Calu3 (cell line): ENCODE results near the gene SERPINE3. TPM values are rescaled to one million over a fixed set of nuclear protein-coding genes. Genes with fewer than 3 reads are reported as not detected.

Experiments used
- BruUV-seq: library from RNA; stranded (reverse); fragments of 400-500 nt; replicated peaks from 2 replicates; lab custom pipeline; 2021; lab: Mats Ljungman, UMichigan
- CTCF ChIA-PET: fragments of 300-600 bp; sonication (Branson Sonifier 250); formaldehyde crosslinking; loops from one replicate; lab custom pipeline; 2022; ENCODE audit warnings: antibody characterized with exemption; lab: Charles Lee
- DNase-seq: peaks from one replicate; pipeline ENCODE4 v3.0.0; 2022
- H3K27ac Mint-ChIP-seq: one replicate; pipeline ENCODE4 v1.8.0; 2022; ENCODE audit warnings: mixed read lengths; ENCODE audit not compliant: unreplicated experiment
- H3K27me3 Mint-ChIP-seq: one replicate; pipeline ENCODE4 v1.8.0; 2022; ENCODE audit warnings: mixed read lengths; ENCODE audit not compliant: unreplicated experiment
- H3K36me3 Mint-ChIP-seq: one replicate; pipeline ENCODE4 v1.8.0; 2022; ENCODE audit warnings: mild to moderate bottlenecking, moderate library complexity, mixed read lengths; ENCODE audit not compliant: insufficient read depth, unreplicated experiment
- H3K4me1 Mint-ChIP-seq: one replicate; pipeline ENCODE4 v1.8.0; 2022; ENCODE audit warnings: mild to moderate bottlenecking, low read depth, mixed read lengths; ENCODE audit not compliant: unreplicated experiment
- H3K4me3 Mint-ChIP-seq: one replicate; pipeline ENCODE4 v1.8.0; 2022; ENCODE audit warnings: mild to moderate bottlenecking, low read depth, moderate library complexity, mixed read lengths; ENCODE audit not compliant: unreplicated experiment
- H3K9me3 Mint-ChIP-seq: one replicate; pipeline ENCODE4 v1.8.0; 2022; ENCODE audit warnings: low read depth, mixed read lengths; ENCODE audit not compliant: unreplicated experiment
- CTCF ChIP-seq: fragments of 200-600 bp; IDR thresholded peaks from one replicate; pipeline ENCODE4 v1.8.0; 2022; ENCODE audit warnings: antibody characterized with exemption; ENCODE audit not compliant: unreplicated experiment
- intact Hi-C: fragments of 100-400 bp; cut with micrococcal nuclease; formaldehyde crosslinking; loops from one replicate; pipeline ENCODE4 v1.10.0; 2022; ENCODE audit not compliant: unreplicated experiment
- total RNA-seq: library from RNA; stranded (reverse); gene quantifications from 2 replicates; pipeline ENCODE4 v1.2.3, GENCODE V29; 2022

Gene SERPINE3
- total RNA-seq, 1 experiment from 2014 or later = not detected

- intact Hi-C loops = no loop called here
- H3K4me1 Mint-ChIP-seq = no peaks in the 10 kb centered on the region
- no peak for DNase-seq
- no peak overlapping the region for H3K27ac Mint-ChIP-seq
- no peak for TF ChIP-seq CTCF
- H3K9me3 Mint-ChIP-seq = no peaks in the 10 kb centered on the region
- H3K36me3 Mint-ChIP-seq = no peaks in the 10 kb centered on the region
- CTCF ChIA-PET = no interaction called here
- H3K4me3 Mint-ChIP-seq = no peak overlapping the region
- BruUV-seq = no TSS peak
- H3K27me3 Mint-ChIP-seq = no peaks in the 10 kb centered on the region
Measured at GRCh38 chr13:51317262-51317661, 22.2 kb upstream of the SERPINE3 start.

- no peak overlapping the region for H3K27ac Mint-ChIP-seq
- intact Hi-C loops = no loop called here
- H3K27me3 Mint-ChIP-seq = no peaks in the 10 kb centered on the region
- DNase-seq = no peak
- no TSS peak for BruUV-seq
- H3K4me1 Mint-ChIP-seq = no peaks in the 10 kb centered on the region
- CTCF ChIA-PET = no interaction called here
- no peaks in the 10 kb centered on the region for H3K36me3 Mint-ChIP-seq
- H3K9me3 Mint-ChIP-seq = no peaks in the 10 kb centered on the region
- TF ChIP-seq CTCF = no peak
- H3K4me3 Mint-ChIP-seq = no peak overlapping the region
Measured at GRCh38 chr13:51318015-51318414, 21.5 kb upstream of the SERPINE3 start.

- H3K9me3 Mint-ChIP-seq = no peaks in the 10 kb centered on the region
- no peak overlapping the region for H3K4me3 Mint-ChIP-seq
- CTCF ChIA-PET = no interaction called here
- no peak for DNase-seq
- H3K27me3 Mint-ChIP-seq = no peaks in the 10 kb centered on the region
- intact Hi-C loops = no loop called here
- no peaks in the 10 kb centered on the region for H3K36me3 Mint-ChIP-seq
- no peaks in the 10 kb centered on the region for H3K4me1 Mint-ChIP-seq
- BruUV-seq = no TSS peak
- H3K27ac Mint-ChIP-seq = no peak overlapping the region
- TF ChIP-seq CTCF = no peak
Measured at GRCh38 chr13:51318876-51319275, 20.6 kb upstream of the SERPINE3 start.

GRCh38 chr13:51321836-51322235 is 17.7 kb upstream of the SERPINE3 start:
- no TSS peak for BruUV-seq
- intact Hi-C loops = no loop called here
- DNase-seq = no peak
- Mint-ChIP-seq H3K27me3 (no peaks in the 10 kb centered on the region), H3K36me3 (no peaks in the 10 kb centered on the region), H3K4me1 (no peaks in the 10 kb centered on the region), H3K27ac (no peak overlapping the region), H3K4me3 (no peak overlapping the region), H3K9me3 (no peaks in the 10 kb centered on the region)
- CTCF ChIA-PET = interaction anchor here (1.3 kb wide), 1 partner anchor 18 kb away, joined by 3 read pairs; the partner anchor contains the start of gene SERPINE3
- TF ChIP-seq CTCF = no peak
